ENCODE results near the gene ZFAND3. TPM values are rescaled to one million over a fixed set of nuclear protein-coding genes. Genes with fewer than 3 reads are reported as not detected.

Gene ZFAND3
- total and polyA plus RNA-seq, 2 donors (not counting 3 experiments of a cell fraction or from before 2014, with no cell fraction given), result 15.4 to 54.2 TPM

GRCh38 chr6:37943436-37944058 lies 124.0 kb downstream of the ZFAND3 start:
- Histone ChIP-seq H3K9me1 (replicated peaks; ENCODE audit: control insufficient read depth, extremely low read depth, insufficient read depth, low read length) (no peaks in the 10 kb centered on the region), H3K36me3 (ENCODE audit: control insufficient read depth in 2 of 2, extremely low read depth in 1 of 2, insufficient read depth in 2 of 2, low read length in 2 of 2) (no peaks in the 10 kb centered on the region), H3K4me1 (ENCODE audit: control insufficient read depth, extremely low read depth, insufficient read depth, low read length) (no peaks in the 10 kb centered on the region), H2AFZ (ENCODE audit: low read depth, low read length) (no peak overlapping the region), H4K20me1 (replicated peaks; ENCODE audit: control insufficient read depth, extremely low read depth, insufficient read depth, low read length) (peaks cover 25% of the 10 kb centered on the region), H3K27ac (ENCODE audit: insufficient read depth, low read depth, low read length) (no peak overlapping the region), H3K4me2 (ENCODE audit: insufficient read depth, low read length) (no peak overlapping the region), H3K9me3 (replicated peaks; ENCODE audit: control insufficient read depth, insufficient read depth, low read length) (no peaks in the 10 kb centered on the region), H3K27me3 (ENCODE audit: control insufficient read depth in 2 of 2, insufficient read depth in 2 of 2, low read length in 2 of 2) (no peaks in the 10 kb centered on the region), H3K4me3 (replicated peaks in 1 of 3; ENCODE audit: insufficient read depth in 1 of 3, low read depth in 1 of 3, low read length in 3 of 3) (no peak overlapping the region), H3K79me2 (ENCODE audit: control insufficient read depth, insufficient read depth, low read length) (peaks cover 91% of the 10 kb centered on the region), H3K9ac (replicated peaks; ENCODE audit: extremely low read depth, insufficient read depth, low read length) (no peak overlapping the region)
- FAIRE-seq, result no peak
- no peak for TF ChIP-seq GATA2 (IDR thresholded peaks at IDR 0.05; ENCODE audit: insufficient read depth, insufficient read length, low read depth, low read length)
- no peak for TF ChIP-seq FOS (IDR thresholded peaks at IDR 0.05; ENCODE audit: borderline replicate concordance, insufficient read depth, low read length)
- no peak for TF ChIP-seq EZH2 (IDR thresholded peaks at IDR 0.05; ENCODE audit: borderline replicate concordance, low read depth, low read length, severe bottlenecking)
- no peak for TF ChIP-seq POLR2AphosphoS5 (IDR thresholded peaks at IDR 0.05; ENCODE audit: insufficient read depth, low read depth, low read length)
- TF ChIP-seq POLR2A (IDR thresholded peaks at IDR 0.05; ENCODE audit: low read depth, low read length), result no peak
- TF ChIP-seq JUN (IDR thresholded peaks at IDR 0.05; ENCODE audit: borderline replicate concordance, insufficient read depth, insufficient read length, low read depth), result no peak
- no peak for TF ChIP-seq CTCF (IDR thresholded peaks at IDR 0.05; ENCODE audit: extremely low read depth in 1 of 2, insufficient read depth in 1 of 2, low read depth in 1 of 2, low read length in 2 of 2)
- no peak for TF ChIP-seq MYC (IDR thresholded peaks at IDR 0.05; ENCODE audit: low read depth, low read length)
- no peak for TF ChIP-seq MAX (IDR thresholded peaks at IDR 0.05; ENCODE audit: insufficient read depth, insufficient read length)
- POLR2A ChIA-PET, result interaction anchor here (0.6 kb wide), 1 partner anchor 14 kb away, joined by 3 read pairs; no protein-coding TSS in a partner anchor
- no TSS peak for BruUV-seq (replicated peaks)
- intact Hi-C loops (cut with micrococcal nuclease), result no loop called here
- DNase-seq (ENCODE audit: low read depth, low spot score), result no peak
- CTCF ChIA-PET, result no interaction called here
- dilution Hi-C loops (cut with MboI; ENCODE audit: extremely low pct_ligation_motif_present, low sequenced_read_pairs), result no loop called here
